T follicular helper cell (primary cell): Measurements from ENCODE around the gene B3GALT4.

Experiments
- DNase-seq: peaks from one replicate; pipeline ENCODE4 v3.0.0-alpha.2; 2020; ENCODE audit warnings: low read depth

B3GALT4 gene

GRCh38 chr6:33292996-33293682 is 16.2 kb downstream of the B3GALT4 start:
- no peak for DNase-seq

- no peak for DNase-seq
These were observed 17.3 kb downstream of the B3GALT4 start for GRCh38 chr6:33294086-33294823.

- no peak for DNase-seq
These were observed 18.9 kb downstream of the B3GALT4 start for GRCh38 chr6:33295621-33296369.

GRCh38 chr6:33296797-33297405 is 20.0 kb downstream of the B3GALT4 start:
- no peak for DNase-seq

- no peak for DNase-seq
These were observed 20.6 kb downstream of the B3GALT4 start for GRCh38 chr6:33297406-33297955.

GRCh38 chr6:33297956-33298772 is 21.2 kb downstream of the B3GALT4 start:
- peak; percentile 67 for DNase-seq

- DNase-seq = peak; percentile 54
These were observed 21.9 kb downstream of the B3GALT4 start, which contains the start of gene RGL2 for GRCh38 chr6:33298773-33299236. Gene RGL2, minus strand, starts transcription at chr6:33298942. Its CDS starts 332 bp downstream, at chr6:33298610.

GRCh38 chr6:33299237-33299944 is 22.5 kb downstream of the B3GALT4 start:
- DNase-seq = peak; percentile 91

GRCh38 chr6:33301877-33302276 is 25.0 kb downstream of the B3GALT4 start:
- DNase-seq = no peak

GRCh38 chr6:33304216-33304615 is 27.3 kb downstream of the B3GALT4 start:
- DNase-seq = no peak

GRCh38 chr6:33305052-33305451 is 28.1 kb downstream of the B3GALT4 start:
- no peak for DNase-seq

GRCh38 chr6:33306356-33306755 is 29.4 kb downstream of the B3GALT4 start:
- DNase-seq = no peak

GRCh38 chr6:33312361-33313104 is 35.6 kb downstream of the B3GALT4 start:
- peak; percentile 83 for DNase-seq

- DNase-seq = no peak
These were observed 36.3 kb downstream of the B3GALT4 start for GRCh38 chr6:33313105-33313708.

GRCh38 chr6:33313709-33314514 is 37.0 kb downstream of the B3GALT4 start, which contains the start of gene TAPBP:
Gene TAPBP, minus strand, starts transcription at chr6:33314078. Its CDS starts 37 bp downstream, at chr6:33314041.
- DNase-seq = peak; percentile 79

GRCh38 chr6:33314515-33314942 is 37.6 kb downstream of the B3GALT4 start:
- DNase-seq = peak; percentile 70

GRCh38 chr6:33314943-33315792 is 38.2 kb downstream of the B3GALT4 start:
- DNase-seq = no peak
